Type B pancreatic cell (in vitro differentiated cells): Measurements from ENCODE around the gene BRD3OS. TPM values are rescaled to one million over a fixed set of nuclear protein-coding genes. Genes with fewer than 3 reads are reported as not detected.
A peak's percentile ranks its signal among the peaks of the same experiment; 100 is the strongest.

ENCODE experiments used
- DNase-seq: peaks from one replicate; pipeline ENCODE4 v3.0.0; 2021; ENCODE audit warnings: mixed read lengths; ENCODE audit not compliant: unreplicated experiment; ENCODE audit errors: extremely low spot score
- H3K27ac Mint-ChIP-seq: 2 replicates; pipeline ENCODE4 v1.8.0; 2021; ENCODE audit warnings: mild to moderate bottlenecking, mixed read lengths
- H3K27me3 Mint-ChIP-seq: 2 replicates; pipeline ENCODE4 v1.8.0; 2021; ENCODE audit warnings: mixed read lengths
- H3K36me3 Mint-ChIP-seq: 2 replicates; pipeline ENCODE4 v1.8.0; 2021; ENCODE audit warnings: mixed read lengths
- H3K4me1 Mint-ChIP-seq: one replicate; pipeline ENCODE4 v1.8.0; 2021; ENCODE audit warnings: mixed read lengths; ENCODE audit not compliant: unreplicated experiment
- H3K4me3 Mint-ChIP-seq: 2 replicates; pipeline ENCODE4 v1.8.0; 2021; ENCODE audit warnings: mild to moderate bottlenecking, mixed read lengths
- H3K9me3 Mint-ChIP-seq: 2 replicates; pipeline ENCODE4 v1.8.0; 2021; ENCODE audit warnings: mixed read lengths
- total RNA-seq: library from RNA; stranded (reverse); gene quantifications from 2 replicates; pipeline ENCODE4 v1.2.1, GENCODE V29; 2021; ENCODE audit warnings: low replicate concordance
- TF ChIP-seq, protein P1 (sequence below): fragments of 200-600 bp; sonication (generic); conservative IDR thresholded peaks from 2 replicates; pipeline ENCODE4 v1.5.0; 2021; ENCODE audit warnings: antibody characterized with exemption, mild to moderate bottlenecking

BRD3OS gene
- total RNA-seq, 1 donor from 2014 or later, result 24.0 TPM

DNA sequence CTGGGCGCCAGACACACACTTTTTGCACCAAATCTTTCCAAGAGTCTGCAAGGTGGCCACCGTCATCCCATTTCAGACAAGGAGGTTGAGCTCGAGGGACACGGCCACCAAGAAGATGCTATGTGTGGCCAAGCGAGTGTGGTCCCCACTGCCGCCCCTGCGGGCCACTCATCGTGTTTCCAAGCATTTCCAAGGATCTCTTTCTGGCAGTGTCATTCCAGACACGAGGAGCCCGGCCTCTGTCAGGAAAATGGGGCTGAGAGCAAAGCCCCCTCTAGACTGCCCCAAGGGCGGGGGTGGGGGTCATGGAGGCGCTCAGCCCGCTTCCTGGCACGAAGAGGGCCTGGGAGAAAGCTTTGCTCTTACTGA is 43.7 kb upstream of the BRD3OS start:
- H3K27me3 Mint-ChIP-seq, result no peaks in the 10 kb centered on the region
- H3K4me3 Mint-ChIP-seq, result no peak overlapping the region
- H3K4me1 Mint-ChIP-seq, result peaks cover 49% of the 10 kb centered on the region
- TF ChIP-seq, protein P1, sequence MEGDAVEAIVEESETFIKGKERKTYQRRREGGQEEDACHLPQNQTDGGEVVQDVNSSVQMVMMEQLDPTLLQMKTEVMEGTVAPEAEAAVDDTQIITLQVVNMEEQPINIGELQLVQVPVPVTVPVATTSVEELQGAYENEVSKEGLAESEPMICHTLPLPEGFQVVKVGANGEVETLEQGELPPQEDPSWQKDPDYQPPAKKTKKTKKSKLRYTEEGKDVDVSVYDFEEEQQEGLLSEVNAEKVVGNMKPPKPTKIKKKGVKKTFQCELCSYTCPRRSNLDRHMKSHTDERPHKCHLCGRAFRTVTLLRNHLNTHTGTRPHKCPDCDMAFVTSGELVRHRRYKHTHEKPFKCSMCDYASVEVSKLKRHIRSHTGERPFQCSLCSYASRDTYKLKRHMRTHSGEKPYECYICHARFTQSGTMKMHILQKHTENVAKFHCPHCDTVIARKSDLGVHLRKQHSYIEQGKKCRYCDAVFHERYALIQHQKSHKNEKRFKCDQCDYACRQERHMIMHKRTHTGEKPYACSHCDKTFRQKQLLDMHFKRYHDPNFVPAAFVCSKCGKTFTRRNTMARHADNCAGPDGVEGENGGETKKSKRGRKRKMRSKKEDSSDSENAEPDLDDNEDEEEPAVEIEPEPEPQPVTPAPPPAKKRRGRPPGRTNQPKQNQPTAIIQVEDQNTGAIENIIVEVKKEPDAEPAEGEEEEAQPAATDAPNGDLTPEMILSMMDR, result no peak
- no peak for DNase-seq
- H3K36me3 Mint-ChIP-seq, result peaks cover 4% of the 10 kb centered on the region
- H3K9me3 Mint-ChIP-seq, result no peaks in the 10 kb centered on the region
- H3K27ac Mint-ChIP-seq, result no peak overlapping the region

DNA sequence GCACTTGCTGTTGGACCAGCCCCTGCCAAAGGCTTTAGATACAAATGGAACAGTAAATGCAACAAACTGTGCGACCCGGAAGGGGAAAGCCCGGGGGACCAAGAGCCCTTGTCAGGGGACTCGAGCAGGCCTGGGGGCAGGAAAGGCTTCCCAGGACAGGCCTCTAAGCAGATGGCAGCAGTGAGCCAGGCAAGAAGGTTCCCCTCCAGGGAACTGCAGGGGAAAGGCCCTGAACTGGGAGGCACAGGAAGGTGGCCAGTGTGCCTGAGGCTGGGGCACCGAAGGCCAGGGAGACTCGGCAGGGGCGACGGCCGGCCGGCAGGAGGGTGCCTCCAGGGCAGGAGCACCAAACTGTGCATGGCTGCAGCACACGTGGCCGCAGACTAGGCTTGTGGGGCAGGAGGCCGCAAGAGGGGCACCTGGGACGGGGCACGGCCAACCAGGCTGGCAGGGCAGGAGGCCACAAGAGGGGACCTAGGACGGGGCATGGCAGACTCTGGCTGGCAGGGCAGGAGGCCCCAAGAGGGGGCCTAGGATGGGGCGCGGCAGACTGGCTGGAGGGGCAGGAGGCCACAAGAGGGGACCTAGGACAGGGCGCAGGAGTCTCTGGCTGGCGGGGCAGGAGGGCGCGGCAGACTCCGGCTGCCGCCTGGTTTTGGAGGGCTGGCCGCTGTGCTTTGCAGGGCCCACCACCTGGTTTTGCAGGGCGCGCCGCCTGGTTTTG is 43.2 kb upstream of the BRD3OS start:
- no peak for DNase-seq
- no peak overlapping the region for H3K4me3 Mint-ChIP-seq
- peaks cover 53% of the 10 kb centered on the region for H3K4me1 Mint-ChIP-seq
- no peaks in the 10 kb centered on the region for H3K27me3 Mint-ChIP-seq
- H3K36me3 Mint-ChIP-seq, result peaks cover 4% of the 10 kb centered on the region
- TF ChIP-seq, protein P1, result no peak
- no peak overlapping the region for H3K27ac Mint-ChIP-seq
- H3K9me3 Mint-ChIP-seq, result no peaks in the 10 kb centered on the region

DNA sequence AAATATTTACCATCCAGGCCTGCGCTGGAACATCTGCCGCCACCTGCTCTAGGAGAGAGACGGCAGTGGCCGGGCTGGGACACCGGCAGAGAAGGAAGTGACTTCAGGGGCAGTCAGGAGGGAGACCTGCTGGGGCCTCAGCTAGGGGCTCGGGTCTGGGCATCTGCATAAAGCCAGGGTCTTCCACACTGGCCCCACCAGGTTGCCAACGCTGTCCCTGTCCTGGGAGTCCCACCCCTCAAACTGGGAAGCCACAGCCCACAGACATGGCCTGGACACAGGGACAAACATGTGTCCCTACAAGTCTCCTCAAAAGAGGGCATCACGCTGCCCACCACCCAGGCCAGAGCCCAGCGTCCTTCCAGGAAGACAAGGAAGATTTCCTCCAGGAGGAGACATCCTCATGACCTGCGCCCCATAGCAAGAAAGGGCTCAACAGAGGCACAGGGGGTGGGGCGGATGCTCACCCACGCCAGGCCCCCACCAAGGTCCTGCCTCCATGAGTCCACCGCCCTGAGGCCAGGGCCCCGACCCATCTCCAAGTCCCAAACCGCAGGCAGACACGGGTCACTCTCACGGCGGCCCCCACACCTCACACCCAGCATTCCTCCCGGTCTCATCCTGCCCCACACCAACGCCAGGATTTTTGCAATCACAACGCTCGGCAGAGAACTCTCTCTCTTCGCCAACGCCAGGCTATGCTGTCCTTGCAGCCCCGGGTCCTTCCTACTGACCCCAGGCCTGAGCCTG is 42.1 kb upstream of the BRD3OS start:
- TF ChIP-seq, protein P1, result no peak
- peaks cover 4% of the 10 kb centered on the region for H3K36me3 Mint-ChIP-seq
- DNase-seq, result no peak
- H3K27me3 Mint-ChIP-seq, result no peaks in the 10 kb centered on the region
- no peak overlapping the region for H3K27ac Mint-ChIP-seq
- no peaks in the 10 kb centered on the region for H3K9me3 Mint-ChIP-seq
- H3K4me1 Mint-ChIP-seq, result peaks cover 60% of the 10 kb centered on the region
- H3K4me3 Mint-ChIP-seq, result no peak overlapping the region

DNA sequence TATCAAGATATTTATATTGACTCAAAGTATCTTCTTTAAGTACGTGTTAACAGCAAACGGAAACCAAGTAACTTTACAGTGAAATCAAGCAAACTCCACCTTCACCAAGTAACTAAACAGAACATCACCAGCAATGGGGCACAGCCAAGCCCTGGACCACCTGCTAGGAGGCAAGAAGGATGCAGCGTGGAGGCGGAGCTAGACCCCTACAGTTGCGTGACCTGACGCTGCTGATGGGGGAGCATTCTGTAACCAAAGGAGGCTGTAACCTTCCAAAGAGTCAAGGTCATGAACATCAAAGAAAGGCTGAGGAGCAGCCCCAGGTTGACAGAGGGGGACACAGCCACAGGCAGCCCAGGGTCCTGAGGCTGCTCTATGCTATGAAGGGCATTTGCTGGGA is 39.2 kb upstream of the BRD3OS start:
- H3K27me3 Mint-ChIP-seq, result no peaks in the 10 kb centered on the region
- peak overlapping the region; percentile 16 for H3K27ac Mint-ChIP-seq
- H3K4me1 Mint-ChIP-seq, result peaks cover 51% of the 10 kb centered on the region
- H3K4me3 Mint-ChIP-seq, result no peak overlapping the region
- no peak for DNase-seq
- H3K36me3 Mint-ChIP-seq, result peaks cover 4% of the 10 kb centered on the region
- TF ChIP-seq, protein P1, result no peak
- no peaks in the 10 kb centered on the region for H3K9me3 Mint-ChIP-seq

DNA sequence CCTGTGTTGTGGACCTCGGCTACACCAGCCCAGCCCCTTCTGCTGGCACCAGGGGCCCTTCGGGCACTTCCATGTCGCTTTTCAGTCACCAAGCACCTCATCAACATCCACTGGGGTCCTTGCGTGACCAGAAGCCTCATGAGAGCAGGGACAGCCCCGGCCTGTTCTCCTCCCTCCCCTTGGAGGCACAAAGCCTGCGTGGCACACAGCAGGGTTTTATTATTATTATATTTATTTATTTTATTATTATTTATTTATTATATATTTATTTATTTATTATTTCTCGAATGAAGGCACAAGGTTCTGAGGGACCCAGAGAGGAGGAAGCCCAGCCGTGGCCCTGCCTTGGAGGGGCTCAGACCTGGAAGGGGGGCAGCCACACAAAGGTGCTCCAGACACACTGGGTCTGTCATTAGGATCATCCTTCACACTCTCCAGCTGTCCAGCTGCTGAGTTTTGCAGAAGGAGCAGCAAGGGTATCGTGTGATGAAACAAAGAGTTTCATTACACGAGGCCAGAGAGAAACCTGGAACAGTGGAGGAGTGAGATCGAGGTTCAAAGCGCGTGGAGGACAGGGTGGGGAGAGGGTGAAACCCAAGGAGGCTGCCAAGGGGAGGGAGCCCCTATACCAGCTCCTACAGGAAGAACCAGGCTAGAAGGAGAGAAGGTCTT is 38.4 kb upstream of the BRD3OS start:
- TF ChIP-seq, protein P1, result no peak
- Mint-ChIP-seq H3K4me1 (peaks cover 43% of the 10 kb centered on the region), H3K27me3 (no peaks in the 10 kb centered on the region), H3K9me3 (no peaks in the 10 kb centered on the region), H3K36me3 (peaks cover 4% of the 10 kb centered on the region), H3K27ac (no peak overlapping the region), H3K4me3 (peak overlapping the region; percentile 50)
- DNase-seq, result no peak
